ENCODE data around the gene TGFBR3L. TPM values are rescaled to one million over a fixed set of nuclear protein-coding genes. Genes with fewer than 3 reads are reported as not detected.

Gene TGFBR3L
- total RNA-seq, 5 donors from 2014 or later (not counting 1 experiment from before 2014, with no cell fraction given) = 0.76 to 4.5 (median 1.3) TPM

DNA sequence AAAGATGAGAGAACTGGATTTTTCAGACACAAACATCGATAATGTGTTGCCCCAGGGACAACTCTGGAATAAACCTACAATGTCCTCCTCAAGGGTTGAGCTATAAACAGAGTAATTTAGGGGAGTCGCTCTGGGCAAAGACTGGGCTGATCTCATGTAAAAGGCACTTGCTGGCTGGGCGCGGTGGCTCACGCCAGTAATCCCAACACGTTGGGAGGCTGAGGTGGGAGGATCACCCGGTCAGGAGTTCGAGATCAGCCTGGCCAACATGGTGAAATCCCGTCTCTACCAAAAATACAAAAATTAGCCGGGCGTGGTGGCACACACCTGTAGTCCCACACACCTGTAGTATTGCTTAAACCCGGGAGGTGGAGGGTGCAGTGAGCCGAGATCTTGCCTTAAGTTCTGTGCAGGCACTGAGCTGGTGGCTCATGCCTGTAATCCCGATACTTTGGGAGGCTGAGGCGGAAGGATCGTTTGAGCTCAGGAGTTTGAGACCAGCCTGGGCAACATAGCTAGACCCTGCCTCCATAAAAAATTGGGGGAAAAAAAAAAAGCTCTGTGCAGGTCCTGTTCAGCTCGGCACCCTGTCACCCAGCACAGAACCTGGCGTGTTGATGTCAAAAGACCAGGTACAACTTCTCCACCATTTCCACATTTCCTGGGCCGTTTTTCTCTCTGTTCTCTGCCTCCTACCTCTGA is 27.4 kb downstream of the TGFBR3L start:
- Mint-ChIP-seq H3K9me3 (no peaks in the 10 kb centered on the region), H3K27ac (no peak overlapping the region), H3K4me3 (peak overlapping the region; percentile 87 to 90 (median 89)), H3K27me3 (no peaks in the 10 kb centered on the region), H3K36me3 (peaks cover 10% of the 10 kb centered on the region), H3K4me1 (peaks cover 32 to 46% (median 35%) of the 10 kb centered on the region in 3 donors)
- no peak for DNase-seq
- Histone ChIP-seq H3K4me1 (ENCODE audit: control insufficient read depth in 1 of 2, extremely low read depth in 1 of 2, insufficient read depth in 2 of 2, low read length in 2 of 2) (peaks cover 7 to 32% of the 10 kb centered on the region in 2 experiments), H3K27ac (ENCODE audit: low read length) (no peak overlapping the region), H3K9me3 (no peaks in the 10 kb centered on the region), H3K4me3 (ENCODE audit: control insufficient read depth in 1 of 2, extremely low read depth in 1 of 2, low read length in 1 of 2) (peak overlapping the region in 1 of 2 donors; percentile 15), H3K27me3 (replicated peaks in 1 of 2; ENCODE audit: control insufficient read depth in 2 of 2, extremely low read depth in 1 of 2, insufficient read depth in 2 of 2, low read length in 1 of 2) (no peaks in the 10 kb centered on the region), H3K36me3 (ENCODE audit: control insufficient read depth in 2 of 2, extremely low read depth in 1 of 2, insufficient read depth in 1 of 2, low read length in 1 of 2) (peaks cover 5 to 31% of the 10 kb centered on the region in 2 donors)
- WGBS (ENCODE audit: insufficient coverage) = 93% methylated on average over 13 of the region's 19 CpGs
- no peak for ATAC-seq (replicated peaks in 1 of 4)
- POLR2A ChIA-PET = interaction anchor here in 1 of 2 donors (0.6 kb wide), 1 partner anchor 1080 kb away, joined by 4 read pairs; no protein-coding TSS in a partner anchor
- CTCF ChIA-PET = interaction anchor here in 1 of 2 donors (3.9 kb wide), 1 partner anchor 13 kb away, joined by 15 read pairs; no protein-coding TSS in a partner anchor

DNA sequence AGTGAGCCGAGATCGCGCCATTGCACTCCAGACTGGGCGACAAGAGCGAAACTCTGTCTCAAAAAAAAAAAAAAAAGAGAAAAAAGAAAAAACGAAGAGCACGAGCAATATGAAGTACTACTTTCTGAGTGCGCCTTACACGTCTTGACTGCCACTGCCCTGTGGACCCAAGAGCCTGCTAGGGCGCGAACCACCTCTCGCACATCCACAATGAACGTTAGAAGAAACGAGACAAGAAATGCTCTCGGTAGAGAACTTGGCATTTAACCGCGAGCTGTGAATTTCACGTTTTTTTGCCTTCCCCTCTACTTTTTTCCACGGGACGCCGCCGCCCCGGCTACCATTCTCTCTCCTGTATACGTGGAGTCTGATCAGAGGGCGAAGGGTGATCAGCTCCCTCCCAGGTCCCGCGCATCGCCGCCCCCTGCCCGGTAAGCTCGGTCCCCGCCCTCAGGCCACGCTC is 28.4 kb downstream of the TGFBR3L start:
- 6% methylated on average over 21 of the region's 33 CpGs for WGBS (ENCODE audit: insufficient coverage)

GRCh38 chr19:7943444-7944176 is 29.0 kb downstream of the TGFBR3L start, which contains the start of gene TIMM44:
Gene TIMM44, minus strand, starts transcription at chr19:7943666. Its CDS starts 15 bp downstream, at chr19:7943651.
- Histone ChIP-seq H3K36me3 (ENCODE audit: control insufficient read depth in 2 of 2, extremely low read depth in 1 of 2, insufficient read depth in 1 of 2, low read length in 1 of 2) (peaks cover 0 to 18% of the 10 kb centered on the region in 2 donors), H3K4me3 (ENCODE audit: control insufficient read depth in 1 of 2, extremely low read depth in 1 of 2, low read length in 1 of 2) (peak within 1 kb of the TSS; percentile 90 to 92), H3K9me3 (no peaks in the 10 kb centered on the region), H3K4me1 (ENCODE audit: control insufficient read depth in 1 of 2, extremely low read depth in 1 of 2, insufficient read depth in 2 of 2, low read length in 2 of 2) (peaks cover 7 to 32% of the 10 kb centered on the region in 2 experiments), H3K27ac (ENCODE audit: low read length) (peak within 1 kb of the TSS; percentile 97), H3K27me3 (replicated peaks in 1 of 2; ENCODE audit: control insufficient read depth in 2 of 2, extremely low read depth in 1 of 2, insufficient read depth in 2 of 2, low read length in 1 of 2) (no peaks in the 10 kb centered on the region)
- H3K4me3 Mint-ChIP-seq = peak within 1 kb of the TSS; percentile 87 to 90 (median 89)
- CTCF ChIA-PET = interaction anchor here (0.5 to 3.9 kb wide), 12 partner anchors 14 to 845 kb away, joined by 3 to 33 read pairs (median 4); partner anchors contain the start of genes CERS4 (in 1 of the 2), MAP2K7 (in 1 of the 2), NDUFA7 (in 1 of the 2) and PET100 (in 1 of the 2)
- no peaks in the 10 kb centered on the region for H3K27me3 Mint-ChIP-seq
- DNase-seq = peak; percentile 92 to 99 (median 98)
- POLR2A ChIA-PET = interaction anchor here (0.5 to 1.4 kb wide), 4 partner anchors 22 to 1219 kb away, joined by 3 to 4 read pairs (median 3); partner anchors contain the start of gene SNAPC2 (in 1 of the 2)
- peaks cover 10% of the 10 kb centered on the region for H3K36me3 Mint-ChIP-seq
- ATAC-seq (replicated peaks in 1 of 4) = peak; percentile 95 to 98 (median 98)
- peak within 1 kb of the TSS; percentile 90 to 95 for H3K27ac Mint-ChIP-seq
- WGBS (ENCODE audit: insufficient coverage) = under 1% methylated on average over 56 of the region's 56 CpGs
- H3K4me1 Mint-ChIP-seq = peaks cover 32 to 46% (median 35%) of the 10 kb centered on the region in 3 donors
- H3K9me3 Mint-ChIP-seq = no peaks in the 10 kb centered on the region

More for the DNA sequence above, 28.4 kb downstream of the TGFBR3L start:
- H3K27me3 ChIP-seq (replicated peaks in 1 of 2; ENCODE audit: control insufficient read depth in 2 of 2, extremely low read depth in 1 of 2, insufficient read depth in 2 of 2, low read length in 1 of 2) = no peaks in the 10 kb centered on the region
- H3K4me3 Mint-ChIP-seq = peak overlapping the region; percentile 87 to 90 (median 89)
- no peaks in the 10 kb centered on the region for H3K9me3 Mint-ChIP-seq
- DNase-seq = peak in 1 of 35 experiments; percentile 29
- H3K4me1 Mint-ChIP-seq = peaks cover 32 to 46% (median 35%) of the 10 kb centered on the region in 3 donors
- H3K4me3 ChIP-seq (ENCODE audit: control insufficient read depth in 1 of 2, extremely low read depth in 1 of 2, low read length in 1 of 2) = peak overlapping the region; percentile 90 to 92
- no peaks in the 10 kb centered on the region for H3K27me3 Mint-ChIP-seq
- peak overlapping the region; percentile 90 to 95 for H3K27ac Mint-ChIP-seq
- no peaks in the 10 kb centered on the region for H3K9me3 ChIP-seq
- H3K4me1 ChIP-seq (ENCODE audit: control insufficient read depth in 1 of 2, extremely low read depth in 1 of 2, insufficient read depth in 2 of 2, low read length in 2 of 2) = peaks cover 7 to 32% of the 10 kb centered on the region in 2 experiments
- H3K36me3 ChIP-seq (ENCODE audit: control insufficient read depth in 2 of 2, extremely low read depth in 1 of 2, insufficient read depth in 1 of 2, low read length in 1 of 2) = peaks cover under 1 to 23% of the 10 kb centered on the region in 2 donors
- H3K27ac ChIP-seq (ENCODE audit: low read length) = peak overlapping the region; percentile 97
- H3K36me3 Mint-ChIP-seq = peaks cover 10% of the 10 kb centered on the region
- POLR2A ChIA-PET = interaction anchor here in 1 of 2 donors (0.5 to 1.4 kb wide), 3 partner anchors 13 to 23 kb away, joined by 3 to 4 read pairs (median 3); partner anchors contain the start of gene SNAPC2
- ATAC-seq (replicated peaks in 1 of 4) = peak in 3 of 4 experiments; percentile 2 to 8 (median 3)
- CTCF ChIA-PET = interaction anchor here in 1 of 2 donors (0.8 to 3.9 kb wide), 10 partner anchors 14 to 844 kb away, joined by 3 to 33 read pairs (median 4); partner anchors contain the start of genes MAP2K7, NDUFA7, PET100 and RPS28

DNA sequence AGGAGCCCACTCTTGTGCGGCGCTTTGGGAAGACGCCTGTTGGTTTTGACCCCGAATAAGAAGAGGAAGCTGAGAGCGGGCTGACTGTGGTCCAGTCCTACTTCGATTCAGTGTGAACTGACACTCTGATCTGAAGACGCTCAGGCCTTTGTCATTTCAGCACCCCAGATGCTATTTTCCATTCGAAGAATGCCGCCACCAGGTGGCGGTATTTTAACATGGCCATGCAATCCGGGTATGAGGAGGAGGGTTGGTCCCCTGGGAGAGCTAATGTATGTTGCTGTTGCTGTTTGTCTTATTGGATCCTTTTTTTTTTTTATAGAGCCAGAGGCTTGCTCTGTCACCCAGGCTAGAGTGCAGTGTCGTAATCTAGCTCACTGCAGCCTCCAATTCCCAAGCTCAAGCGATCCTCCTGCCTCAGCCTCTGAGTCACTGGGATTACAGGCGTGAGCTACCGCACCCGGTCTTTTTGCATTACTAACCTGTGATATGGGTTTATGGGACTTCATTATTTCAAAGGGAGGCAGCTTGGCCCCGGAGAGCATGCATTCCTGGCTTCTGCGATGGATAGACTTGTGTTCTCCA is 29.6 kb downstream of the TGFBR3L start:
- ChIA-PET POLR2A (interaction anchor here (0.5 to 1.4 kb wide), 5 partner anchors 23 to 1220 kb away, joined by 3 to 4 read pairs (median 3); partner anchors contain the start of gene SNAPC2 (in 1 of the 2)), CTCF (interaction anchor here (0.6 to 3.9 kb wide), 15 partner anchors 15 to 845 kb away, joined by 3 to 33 read pairs (median 4); partner anchors contain the start of genes CERS4 (in 1 of the 2), ELAVL1 (in 1 of the 2), MAP2K7 (in 1 of the 2) and NDUFA7 (in 1 of the 2))
- Mint-ChIP-seq H3K4me3 (peak overlapping the region; percentile 87 to 90 (median 89)), H3K27ac (peak overlapping the region; percentile 90 to 95), H3K36me3 (peaks cover 6% of the 10 kb centered on the region), H3K27me3 (no peaks in the 10 kb centered on the region), H3K9me3 (no peaks in the 10 kb centered on the region), H3K4me1 (peaks cover 28 to 42% (median 31%) of the 10 kb centered on the region in 3 donors)
- Histone ChIP-seq H3K9me3 (no peaks in the 10 kb centered on the region), H3K36me3 (ENCODE audit: control insufficient read depth in 2 of 2, extremely low read depth in 1 of 2, insufficient read depth in 1 of 2, low read length in 1 of 2) (peaks cover 0 to 16% of the 10 kb centered on the region in 2 donors), H3K4me3 (ENCODE audit: control insufficient read depth in 1 of 2, extremely low read depth in 1 of 2, low read length in 1 of 2) (peak overlapping the region; percentile 90 to 92), H3K4me1 (ENCODE audit: control insufficient read depth in 1 of 2, extremely low read depth in 1 of 2, insufficient read depth in 2 of 2, low read length in 2 of 2) (peaks cover 7 to 32% of the 10 kb centered on the region in 2 experiments), H3K27ac (ENCODE audit: low read length) (peak overlapping the region; percentile 71), H3K27me3 (replicated peaks in 1 of 2; ENCODE audit: control insufficient read depth in 2 of 2, extremely low read depth in 1 of 2, insufficient read depth in 2 of 2, low read length in 1 of 2) (no peaks in the 10 kb centered on the region)
- DNase-seq = peak; percentile 66 to 91 (median 80)
- peak; percentile 41 to 55 (median 52) for ATAC-seq (replicated peaks in 1 of 4)
- 0% methylated on average over 8 of the region's 18 CpGs for whole genome bisulfite sequencing (ENCODE audit: insufficient coverage)

GRCh38 chr19:7947939-7948338 is 33.3 kb downstream of the TGFBR3L start:
- Histone ChIP-seq H3K4me3 (ENCODE audit: control insufficient read depth in 1 of 2, extremely low read depth in 1 of 2, low read length in 1 of 2) (no peak overlapping the region), H3K4me1 (ENCODE audit: control insufficient read depth in 1 of 2, extremely low read depth in 1 of 2, insufficient read depth in 2 of 2, low read length in 2 of 2) (peaks cover 1 to 11% of the 10 kb centered on the region in 2 experiments), H3K27ac (ENCODE audit: low read length) (no peak overlapping the region), H3K36me3 (ENCODE audit: control insufficient read depth in 2 of 2, extremely low read depth in 1 of 2, insufficient read depth in 1 of 2, low read length in 1 of 2) (no peaks in the 10 kb centered on the region), H3K27me3 (replicated peaks in 1 of 2; ENCODE audit: control insufficient read depth in 2 of 2, extremely low read depth in 1 of 2, insufficient read depth in 2 of 2, low read length in 1 of 2) (peaks cover 0 to 1% of the 10 kb centered on the region in 2 experiments), H3K9me3 (no peaks in the 10 kb centered on the region)
- POLR2A ChIA-PET = no interaction called here
- DNase-seq (no peak), ATAC-seq (replicated peaks in 1 of 4) (no peak)
- Mint-ChIP-seq H3K9me3 (no peaks in the 10 kb centered on the region), H3K36me3 (no peaks in the 10 kb centered on the region), H3K4me3 (no peak overlapping the region), H3K4me1 (peaks cover 7 to 22% (median 11%) of the 10 kb centered on the region in 3 donors), H3K27me3 (no peaks in the 10 kb centered on the region), H3K27ac (no peak overlapping the region)
- 80% methylated on average over 2 of the region's 4 CpGs for WGBS (ENCODE audit: insufficient coverage)
- CTCF ChIA-PET = no interaction called here
